ENCODE measurements around the gene KDM5C. TPM values are rescaled to one million over a fixed set of nuclear protein-coding genes. Genes with fewer than 3 reads are reported as not detected.

KDM5C gene
- total RNA-seq, 1 donor from 2014 or later: 124 TPM

- no peak for TF ChIP-seq CTCF (IDR thresholded peaks at IDR 0.05; ENCODE audit: partially characterized antibody, unreplicated experiment)
- Mint-ChIP-seq H3K27me3 (ENCODE audit: unreplicated experiment) (peaks cover 1% of the 10 kb centered on the region), H3K36me3 (ENCODE audit: unreplicated experiment) (no peaks in the 10 kb centered on the region), H3K4me1 (ENCODE audit: low read depth, unreplicated experiment) (no peaks in the 10 kb centered on the region), H3K4me3 (ENCODE audit: unreplicated experiment) (no peak overlapping the region), H3K27ac (ENCODE audit: unreplicated experiment) (no peak overlapping the region), H3K9me3 (ENCODE audit: unreplicated experiment) (peaks cover 5% of the 10 kb centered on the region)
- DNase-seq: no peak
Measured at GRCh38 chrX:53237056-53237455, 12.0 kb upstream of the KDM5C start.

- Mint-ChIP-seq H3K9me3 (ENCODE audit: unreplicated experiment) (peaks cover 2% of the 10 kb centered on the region), H3K27me3 (ENCODE audit: unreplicated experiment) (peaks cover 1% of the 10 kb centered on the region), H3K36me3 (ENCODE audit: unreplicated experiment) (no peaks in the 10 kb centered on the region), H3K4me3 (ENCODE audit: unreplicated experiment) (no peak overlapping the region), H3K4me1 (ENCODE audit: low read depth, unreplicated experiment) (no peaks in the 10 kb centered on the region), H3K27ac (ENCODE audit: unreplicated experiment) (no peak overlapping the region)
- DNase-seq: no peak
- no peak for TF ChIP-seq CTCF (IDR thresholded peaks at IDR 0.05; ENCODE audit: partially characterized antibody, unreplicated experiment)
Measured at GRCh38 chrX:53236025-53236679, 11.1 kb upstream of the KDM5C start.

- peaks cover 1% of the 10 kb centered on the region for H3K27me3 Mint-ChIP-seq (ENCODE audit: unreplicated experiment)
- TF ChIP-seq CTCF (IDR thresholded peaks at IDR 0.05; ENCODE audit: partially characterized antibody, unreplicated experiment): no peak
- H3K27ac Mint-ChIP-seq (ENCODE audit: unreplicated experiment): no peak overlapping the region
- peaks cover 2% of the 10 kb centered on the region for H3K9me3 Mint-ChIP-seq (ENCODE audit: unreplicated experiment)
- H3K4me1 Mint-ChIP-seq (ENCODE audit: low read depth, unreplicated experiment): peaks cover 1% of the 10 kb centered on the region
- DNase-seq: no peak
- H3K36me3 Mint-ChIP-seq (ENCODE audit: unreplicated experiment): no peaks in the 10 kb centered on the region
- H3K4me3 Mint-ChIP-seq (ENCODE audit: unreplicated experiment): no peak overlapping the region
Measured at GRCh38 chrX:53235566-53235965, 10.6 kb upstream of the KDM5C start.

- Mint-ChIP-seq H3K27ac (ENCODE audit: unreplicated experiment) (no peak overlapping the region), H3K4me1 (ENCODE audit: low read depth, unreplicated experiment) (peaks cover 1% of the 10 kb centered on the region), H3K36me3 (ENCODE audit: unreplicated experiment) (no peaks in the 10 kb centered on the region), H3K4me3 (ENCODE audit: unreplicated experiment) (no peak overlapping the region), H3K9me3 (ENCODE audit: unreplicated experiment) (peaks cover 2% of the 10 kb centered on the region), H3K27me3 (ENCODE audit: unreplicated experiment) (no peaks in the 10 kb centered on the region)
- DNase-seq: no peak
- TF ChIP-seq CTCF (IDR thresholded peaks at IDR 0.05; ENCODE audit: partially characterized antibody, unreplicated experiment): no peak
Measured at GRCh38 chrX:53234484-53234883, 9.5 kb upstream of the KDM5C start.

GRCh38 chrX:53233536-53233935, 8.5 kb upstream of the KDM5C start:
- no peaks in the 10 kb centered on the region for H3K27me3 Mint-ChIP-seq (ENCODE audit: unreplicated experiment)
- H3K4me3 Mint-ChIP-seq (ENCODE audit: unreplicated experiment): no peak overlapping the region

More at GRCh38 chrX:53233536-53233935, 8.5 kb upstream of the KDM5C start:
- H3K9me3 Mint-ChIP-seq (ENCODE audit: unreplicated experiment): peaks cover 2% of the 10 kb centered on the region
- H3K27ac Mint-ChIP-seq (ENCODE audit: unreplicated experiment): no peak overlapping the region
- DNase-seq: no peak
- H3K36me3 Mint-ChIP-seq (ENCODE audit: unreplicated experiment): no peaks in the 10 kb centered on the region
- no peak for TF ChIP-seq CTCF (IDR thresholded peaks at IDR 0.05; ENCODE audit: partially characterized antibody, unreplicated experiment)
- peaks cover 1% of the 10 kb centered on the region for H3K4me1 Mint-ChIP-seq (ENCODE audit: low read depth, unreplicated experiment)

Measured in glutamatergic neuron (in vitro differentiated cells).